Astrocyte of the spinal cord (primary cell): ENCODE data around the gene NR3C2.

Source experiments
- DNase-seq: peaks from one replicate; pipeline ENCODE4 v3.0.0; 2011; ENCODE audit warnings: low read depth, low spot score
- H3K4me3 ChIP-seq: 2 replicates; pipeline ENCODE4 v1.5.1; 2011; ENCODE audit warnings: low read depth, mild to moderate bottlenecking, low read length, moderate library complexity
- in situ Hi-C: cut with HindIII; loops from 2 replicates; pipeline ENCODE4 v1.10.0; 2017; ENCODE audit warnings: low sequenced_read_pairs
- TF ChIP-seq, protein P1 (sequence below): IDR thresholded peaks from 2 replicates; pipeline ENCODE4 v1.5.1; 2012; ENCODE audit warnings: low read depth, mild to moderate bottlenecking, low read length, inconsistent platforms

The NR3C2 gene

DNA sequence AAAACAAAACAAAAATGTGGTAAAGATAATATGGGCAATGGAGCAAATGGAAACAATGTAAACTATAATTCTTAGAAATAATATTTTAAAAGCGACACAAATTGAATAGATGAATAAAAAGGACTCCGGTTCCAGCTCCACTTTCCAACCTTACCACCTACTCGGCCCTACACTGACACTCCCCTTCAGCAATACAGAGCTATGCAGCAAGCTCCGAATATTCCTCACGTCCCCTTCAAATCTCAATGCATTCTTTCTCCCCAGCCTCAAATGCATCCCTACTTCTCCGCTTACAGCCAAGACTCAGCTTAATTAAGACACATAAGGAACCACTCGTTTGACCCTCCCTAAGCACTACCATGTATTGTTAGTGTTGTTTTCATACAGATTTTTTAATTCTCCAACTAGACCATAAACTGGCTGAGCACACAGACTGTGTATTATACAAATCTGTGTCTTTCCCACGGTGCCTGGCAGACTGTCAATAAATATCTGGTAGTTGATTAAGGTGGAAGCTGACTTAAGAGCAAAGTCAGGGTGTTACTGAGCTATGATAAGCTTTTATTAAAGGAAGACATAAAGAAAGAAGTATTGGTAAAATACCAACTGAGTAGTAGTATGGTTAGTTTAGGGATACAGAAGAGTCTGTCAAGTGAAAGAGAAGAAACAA, 219.1 kb downstream of the NR3C2 start:
- in situ Hi-C loops, result no loop called here
- no peak overlapping the region for H3K4me3 ChIP-seq
- TF ChIP-seq, protein P1, sequence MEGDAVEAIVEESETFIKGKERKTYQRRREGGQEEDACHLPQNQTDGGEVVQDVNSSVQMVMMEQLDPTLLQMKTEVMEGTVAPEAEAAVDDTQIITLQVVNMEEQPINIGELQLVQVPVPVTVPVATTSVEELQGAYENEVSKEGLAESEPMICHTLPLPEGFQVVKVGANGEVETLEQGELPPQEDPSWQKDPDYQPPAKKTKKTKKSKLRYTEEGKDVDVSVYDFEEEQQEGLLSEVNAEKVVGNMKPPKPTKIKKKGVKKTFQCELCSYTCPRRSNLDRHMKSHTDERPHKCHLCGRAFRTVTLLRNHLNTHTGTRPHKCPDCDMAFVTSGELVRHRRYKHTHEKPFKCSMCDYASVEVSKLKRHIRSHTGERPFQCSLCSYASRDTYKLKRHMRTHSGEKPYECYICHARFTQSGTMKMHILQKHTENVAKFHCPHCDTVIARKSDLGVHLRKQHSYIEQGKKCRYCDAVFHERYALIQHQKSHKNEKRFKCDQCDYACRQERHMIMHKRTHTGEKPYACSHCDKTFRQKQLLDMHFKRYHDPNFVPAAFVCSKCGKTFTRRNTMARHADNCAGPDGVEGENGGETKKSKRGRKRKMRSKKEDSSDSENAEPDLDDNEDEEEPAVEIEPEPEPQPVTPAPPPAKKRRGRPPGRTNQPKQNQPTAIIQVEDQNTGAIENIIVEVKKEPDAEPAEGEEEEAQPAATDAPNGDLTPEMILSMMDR, result no peak
- DNase-seq, result no peak

DNA sequence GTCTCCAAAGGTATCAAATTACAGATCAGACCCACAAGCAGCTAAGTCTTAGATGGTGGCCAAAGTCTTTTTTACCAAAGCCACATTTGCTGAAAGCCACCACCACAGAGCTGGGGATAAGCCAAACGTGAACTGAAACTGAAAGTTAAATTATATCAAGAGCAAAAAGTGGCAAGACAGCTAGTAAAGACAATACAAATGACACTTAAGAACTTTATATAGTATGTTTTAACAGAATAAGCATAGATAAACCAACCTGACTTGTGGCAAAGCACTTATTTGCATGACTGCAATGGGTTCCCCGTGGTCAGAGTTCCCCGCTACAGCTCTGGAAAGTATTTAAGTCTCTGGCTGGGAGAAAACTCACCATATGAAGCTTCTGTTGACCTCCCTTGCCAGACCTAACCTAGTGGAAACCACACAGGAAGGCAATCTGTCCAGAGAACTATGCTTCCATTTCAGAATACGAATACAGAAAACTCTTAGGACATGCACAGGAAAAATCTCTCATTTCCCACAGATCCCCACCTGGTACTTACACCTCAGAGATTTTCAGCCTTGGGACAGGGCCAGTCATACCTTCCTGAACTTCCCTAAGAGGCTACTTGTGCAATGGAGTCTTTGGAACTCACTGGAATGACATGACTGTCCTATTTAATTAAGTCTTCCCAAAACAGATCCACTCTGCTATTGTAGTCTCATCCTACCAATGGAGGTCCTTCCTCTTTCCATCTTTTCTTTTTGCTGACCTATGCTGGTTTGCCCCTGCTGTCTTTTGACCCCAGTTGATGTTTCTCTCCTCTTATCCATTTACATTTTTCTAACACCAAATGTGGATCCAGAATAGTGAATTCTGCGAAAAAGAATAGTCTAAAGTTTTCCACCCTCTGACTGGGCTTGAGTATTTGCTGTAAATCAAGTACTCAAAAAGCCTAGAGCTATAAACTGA, 225.1 kb downstream of the NR3C2 start:
- TF ChIP-seq, protein P1, result no peak
- H3K4me3 ChIP-seq, result no peak overlapping the region
- DNase-seq, result peak; percentile 54
- in situ Hi-C loops, result no loop called here

GRCh38 chr4:148216321-148216720, 225.9 kb downstream of the NR3C2 start:
- in situ Hi-C loops, result no loop called here
- TF ChIP-seq, protein P1, result no peak
- no peak overlapping the region for H3K4me3 ChIP-seq
- DNase-seq, result no peak

DNA sequence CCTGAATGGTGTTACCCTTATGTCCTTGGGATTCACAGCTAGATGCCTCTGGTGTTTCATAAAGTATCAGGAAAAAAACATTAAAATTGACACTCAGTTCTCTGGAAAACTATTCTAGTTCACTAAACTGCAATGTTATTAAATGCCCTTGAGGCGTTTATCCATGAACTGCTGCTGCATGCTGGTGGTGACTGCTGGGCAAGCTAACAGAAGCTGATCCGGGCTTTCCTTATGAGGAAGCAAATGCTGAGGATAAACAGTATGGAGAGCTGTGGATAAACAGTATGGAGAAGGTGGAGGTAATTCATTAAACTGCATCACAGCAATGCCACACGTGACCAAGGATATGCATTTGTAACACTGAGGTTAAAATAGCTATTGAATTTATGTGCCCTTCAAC, 227.0 kb downstream of the NR3C2 start:
- H3K4me3 ChIP-seq, result no peak overlapping the region
- TF ChIP-seq, protein P1, result no peak
- in situ Hi-C loops, result no loop called here
- DNase-seq, result no peak

- in situ Hi-C loops, result no loop called here
- TF ChIP-seq, protein P1, result no peak
- DNase-seq, result no peak
- H3K4me3 ChIP-seq, result no peak overlapping the region
Observed at GRCh38 chr4:148214529-148215166, 227.6 kb downstream of the NR3C2 start.

GRCh38 chr4:148211533-148211932, 230.7 kb downstream of the NR3C2 start:
- H3K4me3 ChIP-seq, result no peak overlapping the region
- in situ Hi-C loops, result no loop called here
- TF ChIP-seq, protein P1, result no peak
- no peak for DNase-seq
